Activated T-cell treated with anti-CD3 and anti-CD28 coated beads for 1 hour (primary cell): ENCODE results near the gene PTPRN2.

Experiments
- DNase-seq: peaks from one replicate; pipeline ENCODE4 v3.0.0-alpha.2; 2020; ENCODE audit warnings: low read depth

The PTPRN2 gene

GRCh38 chr7:158133515-158134271 lies 453.9 kb downstream of the PTPRN2 start:
- DNase-seq, result no peak

DNA sequence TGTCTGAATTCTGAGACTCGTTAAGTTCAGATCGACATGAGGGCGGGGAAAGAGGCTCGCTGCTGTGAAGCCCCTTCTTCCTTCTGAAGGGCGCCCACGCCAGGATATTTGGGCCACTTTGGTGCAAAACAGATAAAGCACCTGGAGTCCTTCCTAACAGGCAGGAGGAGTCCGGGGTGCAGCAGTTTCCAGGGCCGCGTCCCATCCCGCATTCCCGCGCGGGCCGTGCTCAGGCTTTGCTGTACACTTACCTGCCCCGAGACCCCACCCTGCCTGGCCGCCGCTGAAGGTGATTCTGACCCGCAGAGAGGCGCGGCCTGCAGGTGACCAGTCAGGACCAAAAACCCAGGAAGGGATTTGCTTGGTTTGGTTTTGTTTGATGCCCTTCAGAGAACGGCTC lies 454.6 kb downstream of the PTPRN2 start:
- no peak for DNase-seq

GRCh38 chr7:158130023-158130409 lies 457.6 kb downstream of the PTPRN2 start:
- DNase-seq, result no peak

DNA sequence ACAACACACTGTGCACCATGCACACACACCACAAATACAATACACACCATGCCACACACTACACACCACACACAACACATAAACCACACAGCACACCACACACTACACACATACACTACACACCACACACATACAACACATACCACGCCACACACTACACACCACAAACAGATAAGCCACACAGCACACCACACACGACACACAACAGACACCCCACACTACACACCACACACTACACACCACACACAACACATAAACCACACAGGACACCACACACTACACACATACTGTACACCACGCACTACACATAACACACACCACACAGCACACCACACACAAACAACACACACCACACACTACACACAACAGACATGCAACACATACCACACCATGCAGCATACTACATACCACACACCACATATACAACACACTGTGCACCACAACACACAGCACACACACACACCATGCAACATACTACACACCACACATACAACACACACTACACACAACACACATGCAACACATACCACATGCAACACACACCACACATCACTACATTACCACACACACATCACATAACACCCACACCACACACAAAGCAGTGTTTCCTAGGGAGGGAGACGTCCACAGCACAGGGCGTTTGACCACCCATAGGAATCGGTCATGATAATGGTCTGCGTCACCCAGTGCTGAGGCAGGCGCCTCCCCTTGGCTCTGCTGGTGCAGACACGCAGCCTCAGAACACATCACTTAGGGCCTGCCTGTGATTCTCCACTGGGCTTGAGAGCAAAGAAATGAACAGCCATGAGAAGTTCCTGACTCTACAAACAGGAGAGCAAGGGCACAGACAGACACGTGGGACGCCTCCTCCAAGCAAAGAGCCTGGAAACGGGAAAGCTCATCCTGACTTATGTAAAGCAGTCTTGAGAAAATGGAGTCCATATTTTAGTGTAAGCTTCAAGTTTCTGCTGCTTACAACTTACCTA lies 458.3 kb downstream of the PTPRN2 start:
- no peak for DNase-seq

GRCh38 chr7:158128572-158128971 lies 459.1 kb downstream of the PTPRN2 start:
- no peak for DNase-seq

DNA sequence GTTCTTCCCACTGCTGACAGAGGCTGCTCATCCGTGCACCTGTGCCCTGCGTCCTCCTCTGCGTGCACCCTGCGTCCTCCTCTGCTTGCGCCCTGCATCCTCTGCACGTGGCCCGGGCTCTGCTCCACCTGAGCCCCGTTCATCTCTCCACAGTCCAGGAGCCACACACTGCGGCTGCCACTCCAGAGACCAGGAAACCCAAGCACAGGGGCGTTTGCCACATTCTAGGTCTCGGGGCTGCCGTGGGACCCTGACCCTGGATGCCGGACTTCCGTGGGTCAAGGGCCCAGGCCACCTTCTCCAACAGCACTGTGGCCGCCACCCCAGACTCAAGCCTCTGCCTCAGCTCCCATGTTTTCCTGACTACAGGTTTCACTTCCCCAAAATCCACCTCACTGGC lies 460.4 kb downstream of the PTPRN2 start:
- no peak for DNase-seq

DNA sequence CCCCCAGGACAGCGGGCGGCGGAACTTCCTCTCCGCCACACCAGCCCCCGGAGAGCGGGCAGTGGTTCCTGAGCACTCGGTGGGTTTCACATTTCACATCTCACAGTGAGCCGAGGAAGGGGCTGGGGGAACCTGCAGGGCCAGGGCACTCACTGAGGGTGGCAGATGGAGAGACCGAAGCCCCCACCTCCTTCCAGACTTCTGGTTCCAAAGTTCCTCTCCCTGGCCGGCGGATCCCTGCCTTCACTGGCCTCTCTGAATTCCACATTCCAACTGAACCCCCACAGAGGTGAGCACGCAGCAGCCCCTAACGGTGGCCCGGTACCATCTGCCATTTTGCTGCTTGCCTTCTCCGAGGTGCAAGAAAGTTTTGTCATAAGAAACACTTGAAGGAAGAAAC lies 461.0 kb downstream of the PTPRN2 start:
- no peak for DNase-seq

DNA sequence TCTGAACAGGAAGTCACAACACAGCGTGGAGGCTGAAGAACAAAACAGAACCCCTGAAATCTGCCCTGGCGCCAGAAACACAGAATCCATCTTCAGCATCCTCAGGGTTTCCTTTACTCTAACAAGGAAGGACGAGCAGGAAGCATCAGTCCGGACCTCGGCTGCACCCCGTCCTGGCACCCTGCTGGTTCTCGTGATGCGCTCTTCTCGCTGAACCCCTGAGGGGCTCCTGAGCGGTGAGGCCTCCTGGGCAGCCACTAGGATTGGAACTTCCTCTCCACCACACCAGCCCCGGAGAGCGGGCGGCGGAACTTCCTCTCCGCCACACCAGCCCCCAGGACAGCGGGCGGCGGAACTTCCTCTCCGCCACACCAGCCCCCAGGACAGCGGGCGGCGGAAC lies 461.9 kb downstream of the PTPRN2 start:
- DNase-seq, result no peak

- DNase-seq, result no peak
Observed at GRCh38 chr7:158125091-158125490, 462.5 kb downstream of the PTPRN2 start.

GRCh38 chr7:158124671-158125079 lies 462.9 kb downstream of the PTPRN2 start:
- no peak for DNase-seq

- DNase-seq, result no peak
Observed at GRCh38 chr7:158123753-158124152, 463.9 kb downstream of the PTPRN2 start.

DNA sequence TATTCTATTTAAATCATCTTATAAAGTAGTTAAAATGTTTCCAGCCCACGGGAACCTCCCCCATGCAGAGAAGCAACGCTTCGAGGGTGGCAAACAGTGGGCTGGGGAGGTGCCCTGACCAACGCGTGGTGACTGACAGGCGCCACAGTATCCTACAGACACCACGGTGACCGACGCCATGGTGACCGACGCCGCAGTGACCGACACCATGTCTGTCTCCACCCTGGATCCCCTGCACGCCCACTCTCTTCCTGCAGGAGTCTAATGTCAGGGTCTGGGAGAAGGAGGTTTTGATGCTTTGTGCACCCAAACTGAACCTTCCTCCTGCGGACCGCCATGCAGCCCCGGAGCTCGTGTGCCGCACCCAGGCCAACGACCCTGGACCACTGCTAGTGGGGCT lies 464.4 kb downstream of the PTPRN2 start:
- no peak for DNase-seq

- no peak for DNase-seq
Observed at GRCh38 chr7:158121441-158122045, 466.1 kb downstream of the PTPRN2 start.

DNA sequence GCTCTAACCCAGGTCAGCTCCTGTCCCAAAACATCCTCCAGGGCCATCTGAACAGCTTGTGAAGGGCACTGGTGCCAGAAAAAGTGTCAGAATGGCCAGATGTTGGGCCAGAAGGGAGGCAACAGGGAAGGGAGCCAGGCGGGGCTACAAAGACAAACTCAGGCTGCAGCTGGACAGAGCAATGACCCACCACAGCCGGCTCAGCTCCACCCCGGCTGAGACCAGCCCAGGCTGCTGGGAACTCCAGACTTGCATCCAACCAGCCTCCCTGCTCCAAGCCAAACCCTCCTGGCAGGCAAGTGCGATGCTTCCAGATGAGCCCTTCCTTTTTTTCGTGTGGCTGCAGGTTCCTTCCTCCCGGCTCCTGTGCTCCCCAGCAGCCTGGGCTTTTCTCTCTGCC lies 466.9 kb downstream of the PTPRN2 start:
- no peak for DNase-seq

GRCh38 chr7:158120316-158120715 lies 467.3 kb downstream of the PTPRN2 start:
- no peak for DNase-seq

- no peak for DNase-seq
Observed at GRCh38 chr7:158117341-158118222, 470.0 kb downstream of the PTPRN2 start.

DNA sequence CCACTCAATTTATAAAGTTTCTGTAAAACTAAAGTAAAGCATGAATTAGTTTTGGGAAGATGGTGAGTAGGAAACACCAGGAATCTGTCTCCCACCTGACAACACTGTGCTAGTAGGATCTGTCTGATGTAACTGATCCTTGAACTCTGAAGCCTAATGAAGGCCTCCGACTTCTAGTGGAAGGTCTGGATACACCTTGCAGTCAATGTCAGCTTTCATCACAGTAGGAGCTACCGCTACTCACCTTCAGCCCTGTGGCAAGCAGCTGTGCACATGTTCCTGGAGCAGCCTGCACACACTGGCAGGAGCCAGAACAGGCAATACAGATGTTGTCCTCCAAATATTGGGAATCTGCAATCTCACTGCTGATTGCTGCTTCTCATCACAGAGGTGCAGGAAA lies 471.4 kb downstream of the PTPRN2 start:
- DNase-seq, result no peak

- no peak for DNase-seq
Observed at GRCh38 chr7:158114056-158114850, 473.4 kb downstream of the PTPRN2 start.

- no peak for DNase-seq
Observed at GRCh38 chr7:158113321-158114025, 474.1 kb downstream of the PTPRN2 start.
